ENCODE results near the gene ARHGEF16. TPM values are rescaled to one million over a fixed set of nuclear protein-coding genes. Genes with fewer than 3 reads are reported as not detected.

ARHGEF16 gene
- total and polyA plus RNA-seq, 2 donors from 2014 or later = 15.5 to 39.3 TPM

- H3K9ac ChIP-seq (ENCODE audit: low read length in 3 of 3) = no peak overlapping the region
- H3K4me1 ChIP-seq (ENCODE audit: control insufficient read depth in 2 of 3, insufficient read depth in 2 of 3, low read depth in 1 of 3, low read length in 3 of 3) = no peaks in the 10 kb centered on the region
- no peaks in the 10 kb centered on the region for H3K9me3 ChIP-seq (ENCODE audit: control insufficient read depth in 2 of 3, insufficient read depth in 1 of 3, low read length in 3 of 3)
- no peak overlapping the region for H3K27ac ChIP-seq (ENCODE audit: low read depth in 2 of 2, low read length in 2 of 2)
- no peak for TF ChIP-seq CTCF (IDR thresholded peaks at IDR 0.05; ENCODE audit: borderline replicate concordance, extremely low read depth, insufficient read depth)
- no peak overlapping the region for H3K4me3 ChIP-seq (ENCODE audit: low read length in 3 of 3)
- intact Hi-C loops (cut with DNase I) = no loop called here
- DNase-seq = no peak
- no peaks in the 10 kb centered on the region for H3K36me3 ChIP-seq (ENCODE audit: control insufficient read depth in 2 of 3, insufficient read depth in 3 of 3, low read length in 3 of 3)
- no peaks in the 10 kb centered on the region for H3K27me3 ChIP-seq (ENCODE audit: control insufficient read depth, insufficient read depth, low read length)
- no peak for FAIRE-seq
Measured at GRCh38 chr1:3522112-3522511, 67.6 kb downstream of the ARHGEF16 start.

- no peak overlapping the region for H3K9ac ChIP-seq (ENCODE audit: low read length in 3 of 3)
Measured at GRCh38 chr1:3522564-3523265, 68.2 kb downstream of the ARHGEF16 start.

DNA sequence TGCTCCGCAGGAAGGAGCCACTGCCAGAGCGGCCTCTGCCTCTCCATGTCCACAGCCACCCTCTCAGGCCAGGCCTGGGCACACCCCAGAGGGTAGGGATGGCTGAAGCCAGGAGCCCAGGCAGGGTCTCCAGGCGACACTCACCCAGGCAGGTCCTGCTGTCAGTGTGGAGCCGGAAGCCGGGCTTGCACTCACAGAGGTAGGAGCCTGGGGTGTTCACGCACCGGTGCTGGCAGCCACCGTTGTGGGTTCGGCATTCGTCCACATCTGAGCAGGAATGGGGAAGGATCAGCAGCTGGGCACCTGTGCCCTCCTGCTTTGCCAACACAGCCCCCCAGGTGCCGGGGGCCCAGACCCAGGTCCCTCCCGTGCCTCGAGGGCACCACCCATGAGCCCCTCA, 69.5 kb downstream of the ARHGEF16 start:
- no peak for DNase-seq
- Histone ChIP-seq H3K4me1 (ENCODE audit: control insufficient read depth in 2 of 3, insufficient read depth in 2 of 3, low read depth in 1 of 3, low read length in 3 of 3) (peaks cover 0 to 3% (median 0%) of the 10 kb centered on the region in 3 donors), H3K9me3 (ENCODE audit: control insufficient read depth in 2 of 3, insufficient read depth in 1 of 3, low read length in 3 of 3) (no peaks in the 10 kb centered on the region), H3K9ac (ENCODE audit: low read length in 3 of 3) (no peak overlapping the region), H3K27me3 (ENCODE audit: control insufficient read depth, insufficient read depth, low read length) (no peaks in the 10 kb centered on the region), H3K4me3 (ENCODE audit: low read length in 3 of 3) (no peak overlapping the region), H3K27ac (ENCODE audit: low read depth in 2 of 2, low read length in 2 of 2) (no peak overlapping the region), H3K36me3 (ENCODE audit: control insufficient read depth in 2 of 3, insufficient read depth in 3 of 3, low read length in 3 of 3) (no peaks in the 10 kb centered on the region)
- no peak for FAIRE-seq
- no peak for TF ChIP-seq CTCF (IDR thresholded peaks at IDR 0.05; ENCODE audit: borderline replicate concordance, extremely low read depth, insufficient read depth)
- intact Hi-C loops (cut with DNase I) = no loop called here

More at GRCh38 chr1:3522564-3523265, 68.2 kb downstream of the ARHGEF16 start:
- FAIRE-seq (no peak), DNase-seq (no peak)
- Histone ChIP-seq H3K4me1 (ENCODE audit: control insufficient read depth in 2 of 3, insufficient read depth in 2 of 3, low read depth in 1 of 3, low read length in 3 of 3) (no peaks in the 10 kb centered on the region), H3K27me3 (ENCODE audit: control insufficient read depth, insufficient read depth, low read length) (no peaks in the 10 kb centered on the region), H3K9me3 (ENCODE audit: control insufficient read depth in 2 of 3, insufficient read depth in 1 of 3, low read length in 3 of 3) (no peaks in the 10 kb centered on the region), H3K36me3 (ENCODE audit: control insufficient read depth in 2 of 3, insufficient read depth in 3 of 3, low read length in 3 of 3) (no peaks in the 10 kb centered on the region), H3K4me3 (ENCODE audit: low read length in 3 of 3) (no peak overlapping the region), H3K27ac (ENCODE audit: low read depth in 2 of 2, low read length in 2 of 2) (no peak overlapping the region)
- TF ChIP-seq CTCF (IDR thresholded peaks at IDR 0.05; ENCODE audit: borderline replicate concordance, extremely low read depth, insufficient read depth) = no peak
- intact Hi-C loops (cut with DNase I) = no loop called here
